GM23338 (cell line): ENCODE data around the gene RAPGEF5. TPM values are rescaled to one million over a fixed set of nuclear protein-coding genes. Genes with fewer than 3 reads are reported as not detected.

Source experiments
- ATAC-seq: fragments of 200-7000 bp; cut with Tn5 transposase; 3 replicates; pipeline ENCODE4 v1.9.1; 2020
- DNase-seq: peaks from one replicate; pipeline ENCODE4 v3.0.0-alpha.2; 2015; ENCODE audit warnings: low spot score
- H2AFZ ChIP-seq: fragments of 200-600 bp; sonication (generic); 2 replicates; pipeline ENCODE4 v1.8.0; 2016; ENCODE audit warnings: antibody characterized with exemption, mild to moderate bottlenecking, moderate library complexity
- H3F3A ChIP-seq: fragments of 200-600 bp; sonication (generic); replicated peaks from 2 replicates; pipeline ENCODE4 v1.8.0; 2017; ENCODE audit warnings: antibody characterized with exemption, mixed run types, low read depth
- H3K27ac ChIP-seq: fragments of 200-600 bp; sonication (generic); 2 replicates; pipeline ENCODE4 v1.6.1; 2016; ENCODE audit warnings: low read depth
- H3K27me3 ChIP-seq: fragments of 200-600 bp; sonication (generic); 2 replicates; pipeline ENCODE4 v1.8.0; 2016; ENCODE audit warnings: mild to moderate bottlenecking, mixed run types, moderate library complexity; ENCODE audit not compliant: insufficient read depth
- H3K36me3 ChIP-seq: fragments of 200-600 bp; sonication (generic); 2 replicates; pipeline ENCODE4 v1.8.0; 2016; ENCODE audit warnings: mild to moderate bottlenecking; ENCODE audit not compliant: insufficient read depth
- H3K4me1 ChIP-seq: fragments of 200-600 bp; sonication (generic); 2 replicates; pipeline ENCODE4 v1.8.0; 2016; ENCODE audit warnings: mild to moderate bottlenecking, moderate library complexity; ENCODE audit not compliant: insufficient read depth
- H3K4me2 ChIP-seq: fragments of 200-600 bp; sonication (generic); 2 replicates; pipeline ENCODE4 v1.7.1; 2017; ENCODE audit warnings: mixed run types
- H3K4me3 ChIP-seq: fragments of 200-600 bp; sonication (generic); 2 replicates; pipeline ENCODE4 v1.6.1; 2016; ENCODE audit warnings: mixed run types
- H3K79me2 ChIP-seq: fragments of 200-600 bp; sonication (generic); replicated peaks from 2 replicates; pipeline ENCODE4 v1.8.0; 2017; ENCODE audit warnings: mild to moderate bottlenecking; ENCODE audit not compliant: insufficient read depth
- H3K9me2 ChIP-seq: fragments of 200-600 bp; sonication (generic); 2 replicates; pipeline ENCODE4 v1.8.0; 2017; ENCODE audit not compliant: insufficient read depth
- H4K20me1 ChIP-seq: fragments of 200-600 bp; sonication (generic); replicated peaks from 2 replicates; pipeline ENCODE4 v1.8.0; 2017; ENCODE audit warnings: mild to moderate bottlenecking; ENCODE audit not compliant: insufficient read depth
- H3K27ac Mint-ChIP-seq: 2 replicates; pipeline ENCODE4 v1.8.0; 2020; ENCODE audit warnings: inconsistent platforms, mild to moderate bottlenecking, moderate library complexity, mixed read lengths
- H3K27me3 Mint-ChIP-seq: 3 replicates; pipeline ENCODE4 v1.8.0; 2022; ENCODE audit warnings: low read depth, mild to moderate bottlenecking, moderate library complexity, mixed read lengths, inconsistent platforms; ENCODE audit not compliant: insufficient read depth, poor library complexity
- H3K36me3 Mint-ChIP-seq: 3 replicates; pipeline ENCODE4 v1.8.0; 2021; ENCODE audit warnings: low read depth, mild to moderate bottlenecking, inconsistent platforms, moderate library complexity, mixed read lengths
- H3K4me1 Mint-ChIP-seq: 3 replicates; pipeline ENCODE4 v1.8.0; 2020; ENCODE audit warnings: mild to moderate bottlenecking, inconsistent platforms, mixed read lengths
- H3K4me3 Mint-ChIP-seq: 3 replicates; pipeline ENCODE4 v1.8.0; 2021; ENCODE audit warnings: moderate library complexity, mild to moderate bottlenecking, inconsistent platforms, mixed read lengths
- H3K9me3 Mint-ChIP-seq: 3 replicates; pipeline ENCODE4 v1.8.0; 2020; ENCODE audit warnings: moderate library complexity, mild to moderate bottlenecking, inconsistent platforms, mixed read lengths
- CREB1 ChIP-seq: fragments of 250-450 bp; sonication (Bioruptor Pico); IDR thresholded peaks from 2 replicates; pipeline ENCODE4 v1.5.0; 2020; ENCODE audit warnings: low read depth, mild to moderate bottlenecking, moderate library complexity
- CTCF ChIP-seq, 2 experiments: fragments of 200-600 bp in 1 of 2; sonication (generic) in 1 of 2; conservative IDR thresholded peaks; 2 replicates each; pipeline versions ENCODE4 v1.5.1 to v1.6.1; 2016 to 2017; ENCODE audit warnings: antibody characterized with exemption in 2 of 2, low read depth in 2 of 2, mild to moderate bottlenecking in 2 of 2, moderate library complexity in 1 of 2
- ETS1 ChIP-seq: IDR thresholded peaks from 2 replicates; pipeline ENCODE4 v1.6.1; 2016; ENCODE audit warnings: antibody characterized with exemption
- EZH2 ChIP-seq: fragments of 200-600 bp; sonication (generic); IDR thresholded peaks from one replicate; pipeline ENCODE4 v1.8.0; 2017; ENCODE audit warnings: antibody characterized with exemption, mild to moderate bottlenecking, low read depth; ENCODE audit not compliant: unreplicated experiment
- EZH2phosphoT487 ChIP-seq: fragments of 200-600 bp; sonication (generic); IDR thresholded peaks from one replicate; pipeline ENCODE4 v1.8.1; 2018; ENCODE audit warnings: antibody characterized with exemption; ENCODE audit not compliant: unreplicated experiment
- JUNB ChIP-seq: IDR thresholded peaks from one replicate; pipeline ENCODE4 v1.6.1; 2016; ENCODE audit warnings: antibody characterized with exemption; ENCODE audit not compliant: unreplicated experiment
- NANOG ChIP-seq: IDR thresholded peaks from 2 replicates; pipeline ENCODE4 v1.6.1; 2016; ENCODE audit warnings: antibody characterized with exemption, borderline replicate concordance
- POLR2AphosphoS5 ChIP-seq: IDR thresholded peaks from 2 replicates; pipeline ENCODE4 v1.6.1; 2016; ENCODE audit warnings: antibody characterized with exemption, low read depth
- STAT1 ChIP-seq: IDR thresholded peaks from one replicate; pipeline ENCODE4 v1.6.1; 2016; ENCODE audit warnings: antibody characterized with exemption; ENCODE audit not compliant: unreplicated experiment
- ZNF114 ChIP-seq: fragments of 250-450 bp; sonication (Bioruptor Pico); IDR thresholded peaks from 2 replicates; pipeline ENCODE4 v1.5.0; 2020; ENCODE audit warnings: mild to moderate bottlenecking, moderate library complexity
- ZNF331 ChIP-seq: fragments of 250-450 bp; sonication (Bioruptor Pico); IDR thresholded peaks from 2 replicates; pipeline ENCODE4 v1.5.0; 2020; ENCODE audit warnings: low read depth, mild to moderate bottlenecking, moderate library complexity
- polyA plus RNA-seq: library from polyadenylated mRNA; unstranded; fragments of >200 nt; fragmentation: Nextera tagmentation; extraction: Ambion mirVana; gene quantifications from 2 replicates; pipeline ENCODE4 v1.2.1, GENCODE V29; 2016
- total RNA-seq: library from RNA; depleted of rRNA; stranded (reverse); fragments of >200 nt; shearing (Covaris generic); gene quantifications from 2 replicates; pipeline ENCODE4 v1.2.3, GENCODE V29; 2014
- TF ChIP-seq, protein P1 (sequence below): IDR thresholded peaks from one replicate; pipeline ENCODE4 v1.6.1; 2018; ENCODE audit warnings: antibody characterized with exemption; ENCODE audit not compliant: unreplicated experiment

The RAPGEF5 gene
- total and polyA plus RNA-seq, 2 experiments from 2014 or later, result 6.3 to 13.1 TPM

- Mint-ChIP-seq H3K27ac (no peak overlapping the region), H3K4me1 (peaks cover 23% of the 10 kb centered on the region), H3K9me3 (no peaks in the 10 kb centered on the region), H3K4me3 (no peak overlapping the region), H3K36me3 (peaks cover 3% of the 10 kb centered on the region; the same call in 2 of the 3 replicates), H3K27me3 (no peaks in the 10 kb centered on the region)
- Histone ChIP-seq H3K4me3 (no peak overlapping the region), H3K36me3 (0 out of 2 replicates have a peak, but pooled peaks cover 4% of the 10 kb centered on the region), H3K4me1 (0 out of 2 replicates have a peak, but pooled peaks cover 6% of the 10 kb centered on the region), H3K27me3 (no peaks in the 10 kb centered on the region), H4K20me1 (no peaks in the 10 kb centered on the region), H3K27ac (no peak overlapping the region), H3K4me2 (no peak overlapping the region), H3K79me2 (no peaks in the 10 kb centered on the region), H2AFZ (no peak overlapping the region), H3F3A (no peaks in the 10 kb centered on the region), H3K9me2 (no peaks in the 10 kb centered on the region)
- ATAC-seq, result no peak
- no peak for DNase-seq
- no peak for TF ChIP-seq CREB1 (CRISPR knock-in tag)
- no peak for TF ChIP-seq CTCF (conservative IDR thresholded peaks at IDR 0.05; ENCODE audit: low read depth in 2 of 2)
- TF ChIP-seq ETS1, result no peak
- TF ChIP-seq NANOG, result no peak
- no peak for TF ChIP-seq JUNB
Observed at GRCh38 chr7:22120391-22121053, 236.4 kb downstream of the RAPGEF5 start.

GRCh38 chr7:22117222-22117621, 239.7 kb downstream of the RAPGEF5 start:
- peaks cover 10% of the 10 kb centered on the region for H3K27me3 Mint-ChIP-seq
- Histone ChIP-seq H3K36me3 (0 out of 2 replicates have a peak, but pooled peaks cover 4% of the 10 kb centered on the region), H3K4me2 (no peak overlapping the region), H2AFZ (no peak overlapping the region), H3F3A (no peaks in the 10 kb centered on the region), H3K79me2 (no peaks in the 10 kb centered on the region), H3K27ac (no peak overlapping the region), H3K4me1 (no peaks in the 10 kb centered on the region), H3K9me2 (no peaks in the 10 kb centered on the region), H4K20me1 (no peaks in the 10 kb centered on the region), H3K4me3 (no peak overlapping the region), H3K27me3 (no peaks in the 10 kb centered on the region)
- H3K9me3 Mint-ChIP-seq, result no peaks in the 10 kb centered on the region
- ATAC-seq (no peak), DNase-seq (no peak)
- peaks cover 3% of the 10 kb centered on the region; the same call in 2 of the 3 replicates for H3K36me3 Mint-ChIP-seq
- H3K4me1 Mint-ChIP-seq, result peaks cover 7% of the 10 kb centered on the region; the same call in 2 of the 3 replicates
- no peak overlapping the region for H3K4me3 Mint-ChIP-seq
- H3K27ac Mint-ChIP-seq, result no peak overlapping the region
- TF ChIP-seq EZH2phosphoT487 (no peak), JUNB (no peak), ZNF114 (no peak), EZH2 (no peak), NANOG (no peak), CTCF (conservative IDR thresholded peaks at IDR 0.05; ENCODE audit: low read depth in 2 of 2) (no peak), ETS1 (no peak), STAT1 (no peak), POLR2AphosphoS5 (no peak), ZNF331 (CRISPR knock-in tag) (no peak)
- TF ChIP-seq, protein P1, sequence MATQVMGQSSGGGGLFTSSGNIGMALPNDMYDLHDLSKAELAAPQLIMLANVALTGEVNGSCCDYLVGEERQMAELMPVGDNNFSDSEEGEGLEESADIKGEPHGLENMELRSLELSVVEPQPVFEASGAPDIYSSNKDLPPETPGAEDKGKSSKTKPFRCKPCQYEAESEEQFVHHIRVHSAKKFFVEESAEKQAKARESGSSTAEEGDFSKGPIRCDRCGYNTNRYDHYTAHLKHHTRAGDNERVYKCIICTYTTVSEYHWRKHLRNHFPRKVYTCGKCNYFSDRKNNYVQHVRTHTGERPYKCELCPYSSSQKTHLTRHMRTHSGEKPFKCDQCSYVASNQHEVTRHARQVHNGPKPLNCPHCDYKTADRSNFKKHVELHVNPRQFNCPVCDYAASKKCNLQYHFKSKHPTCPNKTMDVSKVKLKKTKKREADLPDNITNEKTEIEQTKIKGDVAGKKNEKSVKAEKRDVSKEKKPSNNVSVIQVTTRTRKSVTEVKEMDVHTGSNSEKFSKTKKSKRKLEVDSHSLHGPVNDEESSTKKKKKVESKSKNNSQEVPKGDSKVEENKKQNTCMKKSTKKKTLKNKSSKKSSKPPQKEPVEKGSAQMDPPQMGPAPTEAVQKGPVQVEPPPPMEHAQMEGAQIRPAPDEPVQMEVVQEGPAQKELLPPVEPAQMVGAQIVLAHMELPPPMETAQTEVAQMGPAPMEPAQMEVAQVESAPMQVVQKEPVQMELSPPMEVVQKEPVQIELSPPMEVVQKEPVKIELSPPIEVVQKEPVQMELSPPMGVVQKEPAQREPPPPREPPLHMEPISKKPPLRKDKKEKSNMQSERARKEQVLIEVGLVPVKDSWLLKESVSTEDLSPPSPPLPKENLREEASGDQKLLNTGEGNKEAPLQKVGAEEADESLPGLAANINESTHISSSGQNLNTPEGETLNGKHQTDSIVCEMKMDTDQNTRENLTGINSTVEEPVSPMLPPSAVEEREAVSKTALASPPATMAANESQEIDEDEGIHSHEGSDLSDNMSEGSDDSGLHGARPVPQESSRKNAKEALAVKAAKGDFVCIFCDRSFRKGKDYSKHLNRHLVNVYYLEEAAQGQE, result no peak
